Parathyroid adenoma (tissue), 2 donors: Measurements from ENCODE around the gene NEURL3.

Source experiments
- H2AFZ ChIP-seq: fragments of 300-600 bp; sonication (generic); one replicate; pipeline ENCODE4 v1.7.0; 2017; ENCODE audit warnings: antibody characterized with exemption, mild to moderate bottlenecking
- H3K27ac ChIP-seq: fragments of 300-600 bp; sonication (generic); one replicate; pipeline ENCODE4 v1.7.0; 2017
- H3K27me3 ChIP-seq: fragments of 300-600 bp; sonication (generic); one replicate; pipeline ENCODE4 v1.7.0; 2017; ENCODE audit warnings: low read length; ENCODE audit not compliant: control insufficient read depth, insufficient read depth
- H3K36me3 ChIP-seq: fragments of 300-600 bp; sonication (generic); one replicate; pipeline ENCODE4 v1.7.0; 2017; ENCODE audit warnings: low read length; ENCODE audit not compliant: control insufficient read depth, insufficient read depth
- H3K4me1 ChIP-seq: fragments of 300-600 bp; sonication (generic); one replicate; pipeline ENCODE4 v1.7.0; 2017; ENCODE audit warnings: control low read depth
- H3K4me2 ChIP-seq: fragments of 300-600 bp; sonication (generic); one replicate; pipeline ENCODE4 v1.7.0; 2017; ENCODE audit warnings: low read length
- H3K4me3 ChIP-seq: fragments of 300-600 bp; sonication (generic); one replicate; pipeline ENCODE4 v1.7.0; 2017; ENCODE audit warnings: low read depth, low read length
- H3K79me2 ChIP-seq: fragments of 300-600 bp; sonication (generic); one replicate; pipeline ENCODE4 v1.7.0; 2017; ENCODE audit warnings: control low read depth
- H3K9ac ChIP-seq: fragments of 300-600 bp; sonication (generic); one replicate; pipeline ENCODE4 v1.7.0; 2017; ENCODE audit warnings: mild to moderate bottlenecking
- H3K9me3 ChIP-seq: fragments of 300-600 bp; sonication (generic); one replicate; pipeline ENCODE4 v1.7.0; 2017; ENCODE audit warnings: low read length; ENCODE audit not compliant: control insufficient read depth
- CTCF ChIP-seq: fragments of 300-600 bp; sonication (generic); IDR thresholded peaks from one replicate; pipeline ENCODE4 v1.7.0; 2017; ENCODE audit warnings: antibody characterized with exemption, mild to moderate bottlenecking
- donor health status: primary hyperparathyroidism.

The NEURL3 gene

DNA sequence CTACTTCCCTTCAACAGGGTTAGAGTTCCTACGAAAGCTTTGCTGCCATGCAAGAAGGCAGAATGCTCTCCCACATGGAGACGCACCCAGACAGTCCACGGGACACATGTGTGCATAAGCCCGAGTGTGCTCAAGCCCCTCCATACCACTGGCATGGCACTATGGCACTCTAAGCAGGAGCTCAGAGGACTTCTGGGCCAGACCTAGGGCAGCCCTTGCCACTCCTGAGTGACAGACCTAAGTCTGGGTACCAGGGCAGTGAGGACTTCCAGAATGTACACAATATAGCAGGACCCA is 20.0 kb upstream of the NEURL3 start:
- Histone ChIP-seq H3K4me2 (no peak overlapping the region), H3K4me3 (no peak overlapping the region), H3K79me2 (no peaks in the 10 kb centered on the region), H3K36me3 (no peaks in the 10 kb centered on the region), H3K27ac (no peak overlapping the region), H3K4me1 (peaks cover 14% of the 10 kb centered on the region), H3K9me3 (no peaks in the 10 kb centered on the region), H3K9ac (no peak overlapping the region), H3K27me3 (no peaks in the 10 kb centered on the region), H2AFZ (no peak overlapping the region)
- no peak for TF ChIP-seq CTCF

DNA sequence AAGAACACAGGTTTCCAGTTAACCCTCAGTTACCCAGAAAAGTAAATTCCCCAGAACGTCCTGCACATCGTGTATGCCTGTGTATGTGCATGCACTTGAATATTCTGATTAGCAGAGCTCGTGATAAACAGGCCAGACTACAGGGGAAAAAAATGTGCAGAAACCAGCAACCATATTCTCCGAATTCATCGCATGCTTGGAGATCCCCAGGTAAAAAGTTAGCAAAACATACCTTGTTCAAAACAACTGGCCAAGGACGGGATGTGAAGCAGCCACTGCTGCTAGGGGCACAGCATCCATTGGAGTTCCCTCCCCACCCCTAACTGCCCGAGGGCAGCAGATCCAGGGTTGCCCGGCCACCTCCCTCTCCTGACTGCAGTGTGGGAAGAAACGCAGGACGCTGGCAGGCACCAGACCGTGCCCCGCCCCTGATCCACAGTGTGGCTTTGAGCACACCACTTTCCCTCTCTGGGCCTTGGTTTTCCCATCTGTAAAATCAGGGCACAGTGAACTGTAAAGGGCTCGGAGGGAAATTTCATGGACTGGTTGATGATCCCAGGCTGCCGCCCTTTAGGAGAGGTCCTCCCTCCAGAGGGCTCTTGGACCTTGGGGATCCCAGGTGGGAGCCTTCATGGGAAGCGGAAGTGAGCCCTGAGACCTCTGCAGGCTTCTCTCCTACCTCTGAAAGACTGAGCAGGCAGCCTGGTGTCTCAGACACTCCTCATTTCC is 19.5 kb upstream of the NEURL3 start:
- Histone ChIP-seq H3K4me3 (no peak overlapping the region), H3K4me2 (no peak overlapping the region), H2AFZ (no peak overlapping the region), H3K27ac (no peak overlapping the region), H3K27me3 (no peaks in the 10 kb centered on the region), H3K9ac (no peak overlapping the region), H3K9me3 (no peaks in the 10 kb centered on the region), H3K79me2 (no peaks in the 10 kb centered on the region), H3K36me3 (no peaks in the 10 kb centered on the region), H3K4me1 (peaks cover 14% of the 10 kb centered on the region)
- no peak for TF ChIP-seq CTCF

GRCh38 chr2:96523659-96524481 is 18.7 kb upstream of the NEURL3 start:
- Histone ChIP-seq H3K79me2 (no peaks in the 10 kb centered on the region), H3K36me3 (no peaks in the 10 kb centered on the region), H3K4me1 (peaks cover 14% of the 10 kb centered on the region), H3K9ac (no peak overlapping the region), H3K9me3 (no peaks in the 10 kb centered on the region), H3K4me2 (no peak overlapping the region), H3K27me3 (no peaks in the 10 kb centered on the region), H3K27ac (no peak overlapping the region), H2AFZ (no peak overlapping the region), H3K4me3 (no peak overlapping the region)
- TF ChIP-seq CTCF, result no peak

DNA sequence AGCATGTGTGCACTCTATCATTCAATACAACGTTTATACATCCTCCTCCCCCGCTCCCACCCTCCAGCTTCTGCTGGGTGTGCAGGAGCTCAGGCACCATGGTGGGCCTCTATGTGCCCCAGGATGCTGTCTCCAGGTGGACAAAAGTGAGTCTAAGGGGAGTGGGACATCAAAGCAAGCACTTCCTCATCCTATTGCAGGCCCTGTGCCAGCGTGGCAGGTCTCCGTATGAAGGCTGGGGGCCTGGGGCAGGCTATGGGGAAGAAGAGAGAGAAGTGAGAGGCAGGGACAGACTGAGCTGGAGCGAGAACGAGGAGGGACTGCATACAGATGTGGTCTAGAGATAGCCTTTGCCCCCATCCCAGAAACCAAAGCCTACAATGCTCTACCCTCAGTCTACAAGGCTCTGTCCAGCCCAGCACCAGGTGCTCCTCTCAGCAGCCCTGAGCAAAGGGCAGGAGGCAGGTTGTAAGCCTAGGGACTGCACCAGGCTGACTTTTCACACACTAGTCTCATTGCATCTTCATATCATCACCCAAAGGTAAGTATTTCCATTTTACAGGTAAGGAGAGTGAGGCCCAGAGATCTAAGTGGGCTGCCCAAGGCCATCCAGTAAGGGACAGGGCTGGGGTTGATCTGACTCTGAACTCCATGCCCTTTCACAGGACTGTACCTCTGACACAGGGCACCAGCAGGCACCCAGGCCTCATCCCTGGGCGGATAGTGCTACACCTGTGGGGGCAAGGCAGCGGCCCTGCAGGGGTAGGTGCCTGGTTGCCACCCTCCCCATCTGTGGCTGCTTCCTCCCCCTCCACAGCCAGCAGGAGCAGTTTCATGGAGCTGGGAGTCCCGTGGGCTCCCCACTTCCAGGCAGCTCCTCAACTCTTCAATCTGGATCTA is 17.4 kb upstream of the NEURL3 start:
- H3K79me2 ChIP-seq, result no peaks in the 10 kb centered on the region
- H3K9ac ChIP-seq, result no peak overlapping the region
- no peak overlapping the region for H2AFZ ChIP-seq
- no peak overlapping the region for H3K4me3 ChIP-seq
- H3K36me3 ChIP-seq, result no peaks in the 10 kb centered on the region
- H3K9me3 ChIP-seq, result no peaks in the 10 kb centered on the region
- TF ChIP-seq CTCF, result no peak
- peaks cover 14% of the 10 kb centered on the region for H3K4me1 ChIP-seq
- no peak overlapping the region for H3K4me2 ChIP-seq
- H3K27ac ChIP-seq, result no peak overlapping the region
- no peaks in the 10 kb centered on the region for H3K27me3 ChIP-seq
